DMS153 treated with DMSO at 0.1 percent for 48 hours (cell line): ENCODE data around the gene PHF12.
"Not testable (repeated sequence)": the region's sequence is repeated elsewhere in the genome, so short reads cannot be mapped to it uniquely, and the experiment has no call there.

Experiments
- DNase-seq: peaks from one replicate; lab custom pipeline; 2025; ENCODE audit not compliant: unreplicated experiment; lab: John Stamatoyannopoulos, UW

Gene PHF12

GRCh38 chr17:28904800-28905199, 46.5 kb downstream of the PHF12 start:
- no peak for DNase-seq

- not testable (repeated sequence) for DNase-seq
These were observed 47.8 kb downstream of the PHF12 start for GRCh38 chr17:28903546-28903841.

- DNase-seq = peak; percentile 95
These were observed 48.3 kb downstream of the PHF12 start, which contains the start of gene DHRS13 for GRCh38 chr17:28902819-28903545. TSS of gene DHRS13 (minus strand) at chr17:28903079. CDS start at chr17:28902944, 135 bp downstream.

- peak; percentile 32 for DNase-seq
These were observed 49.2 kb downstream of the PHF12 start for GRCh38 chr17:28901866-28902818.

GRCh38 chr17:28900986-28901726, 50.2 kb downstream of the PHF12 start:
- no peak for DNase-seq

- DNase-seq = no peak
These were observed 52.0 kb downstream of the PHF12 start for GRCh38 chr17:28899212-28899815.

GRCh38 chr17:28898527-28898955, 52.8 kb downstream of the PHF12 start:
- DNase-seq = no peak

GRCh38 chr17:28897769-28898526, 53.4 kb downstream of the PHF12 start:
- no peak for DNase-seq

- DNase-seq = peak; percentile 37
These were observed 54.2 kb downstream of the PHF12 start, which contains the start of gene FLOT2 for GRCh38 chr17:28896884-28897768. TSS of gene FLOT2 (minus strand) at chr17:28897733. CDS start at chr17:28897574, 159 bp downstream.

GRCh38 chr17:28896491-28896883, 54.8 kb downstream of the PHF12 start:
- DNase-seq = no peak

GRCh38 chr17:28895794-28896447, 55.4 kb downstream of the PHF12 start:
- no peak for DNase-seq

- DNase-seq = not testable (repeated sequence)
These were observed 57.8 kb downstream of the PHF12 start for GRCh38 chr17:28893248-28894183.

GRCh38 chr17:28892024-28892423, 59.3 kb downstream of the PHF12 start:
- DNase-seq = no peak

- DNase-seq = no peak
These were observed 60.1 kb downstream of the PHF12 start for GRCh38 chr17:28891201-28891600.

GRCh38 chr17:28889996-28890395, 61.3 kb downstream of the PHF12 start:
- no peak for DNase-seq

GRCh38 chr17:28888832-28889231, 62.5 kb downstream of the PHF12 start:
- no peak for DNase-seq

- no peak for DNase-seq
These were observed 63.3 kb downstream of the PHF12 start for GRCh38 chr17:28887871-28888471.
